ENCODE results near the gene MOB3A. TPM values are rescaled to one million over a fixed set of nuclear protein-coding genes. Genes with fewer than 3 reads are reported as not detected.

Gene MOB3A
- total and polyA plus RNA-seq, 9 of the 15 experiments (the other 6 are each of a cell fraction or from before 2014, with no cell fraction given) = 1.1 to 24.1 (median 6.0) TPM

GRCh38 chr19:2096480-2097202, 515 bp upstream of the MOB3A start, which contains the start of gene IZUMO4 (continued):
- TF ChIP-seq ZNF318 (IDR thresholded peaks at IDR 0.05; ENCODE audit: borderline replicate concordance in 1 of 2, low read depth in 1 of 2) (no peak), ARID4B (CRISPR knock-in tag; IDR thresholded peaks at IDR 0.05) (peak; percentile 86), CXXC5 (CRISPR knock-in tag; IDR thresholded peaks at IDR 0.05) (0 out of 2 replicates have a peak, but pooled peaks have one; percentile 7), RBM25 (IDR thresholded peaks at IDR 0.05; ENCODE audit: low read depth, low read length, severe bottlenecking) (peak; percentile 64), ZNF740 (CRISPR knock-in tag; IDR thresholded peaks at IDR 0.05) (no peak), ZNF740 (tag; IDR thresholded peaks at IDR 0.05) (no peak), ZNF354B (CRISPR knock-in tag; IDR thresholded peaks at IDR 0.05) (no peak), CAMTA2 (CRISPR knock-in tag; conservative IDR thresholded peaks at IDR 0.05) (no peak), PCBP1 (IDR thresholded peaks at IDR 0.05; ENCODE audit: low read depth, low read length, poor library complexity, severe bottlenecking) (peak; percentile 12), ZBTB26 (CRISPR knock-in tag; IDR thresholded peaks at IDR 0.05) (no peak)

All from K562 (cell line).